Fibroblast of gingiva (primary cell): Measurements from ENCODE around the gene FGD4.
A peak's percentile ranks its signal among the peaks of the same experiment; 100 is the strongest.

Source experiments
- DNase-seq: peaks from one replicate; pipeline ENCODE4 v3.0.0-alpha.2; 2011; ENCODE audit warnings: low read depth

The FGD4 gene

GRCh38 chr12:32399370-32400113 is at the start of gene FGD4:
Gene FGD4 (plus strand): TSS chr12:32399558.
- peak; percentile 74 for DNase-seq

GRCh38 chr12:32353540-32353939 is 45.8 kb upstream of the FGD4 start:
- DNase-seq = no peak

GRCh38 chr12:32357601-32358249 is 41.6 kb upstream of the FGD4 start:
- no peak for DNase-seq

GRCh38 chr12:32360956-32361355 is 38.4 kb upstream of the FGD4 start:
- DNase-seq = no peak

- no peak for DNase-seq
Observed at GRCh38 chr12:32362892-32363291, 36.5 kb upstream of the FGD4 start.

GRCh38 chr12:32365473-32366064 is 33.8 kb upstream of the FGD4 start:
- peak; percentile 65 for DNase-seq

- DNase-seq = no peak
Observed at GRCh38 chr12:32366714-32367113, 32.6 kb upstream of the FGD4 start.

- no peak for DNase-seq
Observed at GRCh38 chr12:32367381-32367780, 32.0 kb upstream of the FGD4 start.

- DNase-seq = no peak
Observed at GRCh38 chr12:32369202-32369601, 30.2 kb upstream of the FGD4 start.

GRCh38 chr12:32377344-32378055 is 21.9 kb upstream of the FGD4 start:
- no peak for DNase-seq

GRCh38 chr12:32379213-32379612 is 20.1 kb upstream of the FGD4 start:
- no peak for DNase-seq

- DNase-seq = no peak
Observed at GRCh38 chr12:32379667-32380066, 19.7 kb upstream of the FGD4 start.

GRCh38 chr12:32382226-32382625 is 17.1 kb upstream of the FGD4 start:
- no peak for DNase-seq

GRCh38 chr12:32390572-32391219 is 8.7 kb upstream of the FGD4 start:
- DNase-seq = no peak

GRCh38 chr12:32395026-32395425 is 4.3 kb upstream of the FGD4 start:
- no peak for DNase-seq

GRCh38 chr12:32397696-32398095 is 1.7 kb upstream of the FGD4 start:
- DNase-seq = no peak

GRCh38 chr12:32398181-32398580 is 1.2 kb upstream of the FGD4 start:
- no peak for DNase-seq

GRCh38 chr12:32398816-32399369 is 465 bp upstream of the FGD4 start:
- DNase-seq = no peak

- DNase-seq = no peak
Observed at GRCh38 chr12:32400114-32400672, 835 bp downstream of the FGD4 start.

- DNase-seq = no peak
Observed at GRCh38 chr12:32400866-32401265, 1.5 kb downstream of the FGD4 start.

GRCh38 chr12:32402170-32402569 is 2.8 kb downstream of the FGD4 start:
- DNase-seq = no peak

- DNase-seq = no peak
Observed at GRCh38 chr12:32402946-32403345, 3.6 kb downstream of the FGD4 start.
